Endodermal cell (in vitro differentiated cells): ENCODE results near the gene WDR46. TPM values are rescaled to one million over a fixed set of nuclear protein-coding genes. Genes with fewer than 3 reads are reported as not detected.

Source experiments
- DNase-seq: peaks from one replicate; pipeline ENCODE4 v3.0.0-alpha.2; 2017
- H3K27ac ChIP-seq: 2 replicates; pipeline ENCODE4 v1.5.1; 2013; ENCODE audit warnings: mild to moderate bottlenecking, low read depth, low read length, moderate library complexity
- H3K27me3 ChIP-seq: 2 replicates; pipeline ENCODE4 v1.6.1; 2013; ENCODE audit warnings: mild to moderate bottlenecking, low read length, moderate library complexity; ENCODE audit not compliant: insufficient read depth, control insufficient read depth, poor library complexity, severe bottlenecking
- H3K36me3 ChIP-seq: 2 replicates; pipeline ENCODE4 v1.7.0; 2013; ENCODE audit warnings: mild to moderate bottlenecking, low read length, moderate library complexity; ENCODE audit not compliant: control insufficient read depth, insufficient read depth
- H3K4me1 ChIP-seq: one replicate; pipeline ENCODE4 v1.7.0; 2013; ENCODE audit warnings: low read length; ENCODE audit not compliant: control insufficient read depth, insufficient read depth
- H3K4me3 ChIP-seq: 2 replicates; pipeline ENCODE4 v1.5.1; 2013; ENCODE audit warnings: mild to moderate bottlenecking, low read length, moderate library complexity
- H3K9ac ChIP-seq: 2 replicates; pipeline ENCODE4 v1.6.1; 2013; ENCODE audit warnings: mild to moderate bottlenecking, low read length, moderate library complexity; ENCODE audit not compliant: poor library complexity, severe bottlenecking; ENCODE audit errors: extremely low read depth
- H3K9me3 ChIP-seq: 2 replicates; pipeline ENCODE4 v1.6.1; 2013; ENCODE audit warnings: mild to moderate bottlenecking, low read length, moderate library complexity; ENCODE audit not compliant: control insufficient read depth
- H3K27ac Mint-ChIP-seq: 2 replicates; pipeline ENCODE4 v1.8.0; 2020; ENCODE audit warnings: mixed read lengths
- H3K27me3 Mint-ChIP-seq: 2 replicates; pipeline ENCODE4 v1.8.0; 2021; ENCODE audit warnings: mild to moderate bottlenecking, mixed read lengths; ENCODE audit not compliant: insufficient read depth
- H3K36me3 Mint-ChIP-seq: 2 replicates; pipeline ENCODE4 v1.8.0; 2020; ENCODE audit warnings: low read depth, mixed read lengths
- H3K4me1 Mint-ChIP-seq: 2 replicates; pipeline ENCODE4 v1.8.0; 2020; ENCODE audit warnings: mixed read lengths
- H3K4me3 Mint-ChIP-seq: 2 replicates; pipeline ENCODE4 v1.8.0; 2020; ENCODE audit warnings: mild to moderate bottlenecking, moderate library complexity, mixed read lengths
- H3K9me3 Mint-ChIP-seq: 2 replicates; pipeline ENCODE4 v1.8.0; 2020; ENCODE audit warnings: mild to moderate bottlenecking, mixed read lengths
- CTCF ChIP-seq: fragments of 200-600 bp; sonication (generic); conservative IDR thresholded peaks from 2 replicates; pipeline ENCODE4 v1.5.0; 2021; ENCODE audit warnings: antibody characterized with exemption, mild to moderate bottlenecking
- WGBS, 2 experiments: methylation state at CpG; one replicate each; pipeline versions ENCODE4 v1.1.5 to v1.1.7; 2013; ENCODE audit warnings: missing lambda C conversion rate in 2 of 2, mixed read lengths in 1 of 2; ENCODE audit not compliant: insufficient coverage in 1 of 2, insufficient read length in 1 of 2; 5-methylcytosine and 5-hydroxymethylcytosine counted together
- total RNA-seq, 2 donors: library from RNA; stranded (reverse); fragmentation: NEBNext Ultra II Directional in 1 of 2; extraction: Animal tissue kit (Norgen Biotek cat#: 25700) in 1 of 2; gene quantifications; 2 replicates in 1 of 2; 3 replicates in 1 of 2; pipeline ENCODE4 v1.2.1, GENCODE V29; 2021

The WDR46 gene
- total RNA-seq, 2 donors from 2014 or later = 42.9 to 62.5 TPM

GRCh38 chr6:33317669-33318425 is 28.8 kb upstream of the WDR46 start, which contains the start of gene ZBTB22:
Gene ZBTB22 (minus strand): TSS chr6:33317744. CDS start chr6:33316916, 828 bp downstream.
- Mint-ChIP-seq H3K36me3 (peaks cover 36% of the 10 kb centered on the region), H3K27me3 (peaks cover 11% of the 10 kb centered on the region), H3K4me3 (peak within 1 kb of the TSS; percentile 87), H3K27ac (peak within 1 kb of the TSS; percentile 99), H3K4me1 (peaks cover 40% of the 10 kb centered on the region), H3K9me3 (no peaks in the 10 kb centered on the region)
- TF ChIP-seq CTCF = no peak
- H3K9me3 ChIP-seq = no peaks in the 10 kb centered on the region
- peak within 1 kb of the TSS; percentile 55 for H3K27ac ChIP-seq
- peaks cover 17% of the 10 kb centered on the region for H3K4me1 ChIP-seq
- H3K27me3 ChIP-seq = peaks cover 10% of the 10 kb centered on the region
- H3K4me3 ChIP-seq = peak within 1 kb of the TSS; percentile 89
- peaks cover 30% of the 10 kb centered on the region for H3K36me3 ChIP-seq
- H3K9ac ChIP-seq = peak within 1 kb of the TSS; percentile 31
- peak; percentile 99 for DNase-seq
- 2 to 3% methylated on average over 21 to 44 of the region's 44 CpGs for WGBS, 2 experiments

- Mint-ChIP-seq H3K9me3 (no peaks in the 10 kb centered on the region), H3K36me3 (peaks cover 36% of the 10 kb centered on the region), H3K27me3 (peaks cover 12% of the 10 kb centered on the region), H3K27ac (peak overlapping the region; percentile 74), H3K4me3 (peak overlapping the region; percentile 87), H3K4me1 (peaks cover 43% of the 10 kb centered on the region)
- no peaks in the 10 kb centered on the region for H3K9me3 ChIP-seq
- TF ChIP-seq CTCF = no peak
- no peak for DNase-seq
- H3K4me1 ChIP-seq = peaks cover 17% of the 10 kb centered on the region
- 0 to 1% methylated on average over 1 to 14 of the region's 27 CpGs for WGBS, 2 experiments
- H3K27ac ChIP-seq = no peak overlapping the region
- peak overlapping the region; percentile 43 for H3K4me3 ChIP-seq
- peaks cover 12% of the 10 kb centered on the region for H3K27me3 ChIP-seq
- no peak overlapping the region for H3K9ac ChIP-seq
- peaks cover 30% of the 10 kb centered on the region for H3K36me3 ChIP-seq
Observed at GRCh38 chr6:33317419-33317668, 28.3 kb upstream of the WDR46 start.

DNA sequence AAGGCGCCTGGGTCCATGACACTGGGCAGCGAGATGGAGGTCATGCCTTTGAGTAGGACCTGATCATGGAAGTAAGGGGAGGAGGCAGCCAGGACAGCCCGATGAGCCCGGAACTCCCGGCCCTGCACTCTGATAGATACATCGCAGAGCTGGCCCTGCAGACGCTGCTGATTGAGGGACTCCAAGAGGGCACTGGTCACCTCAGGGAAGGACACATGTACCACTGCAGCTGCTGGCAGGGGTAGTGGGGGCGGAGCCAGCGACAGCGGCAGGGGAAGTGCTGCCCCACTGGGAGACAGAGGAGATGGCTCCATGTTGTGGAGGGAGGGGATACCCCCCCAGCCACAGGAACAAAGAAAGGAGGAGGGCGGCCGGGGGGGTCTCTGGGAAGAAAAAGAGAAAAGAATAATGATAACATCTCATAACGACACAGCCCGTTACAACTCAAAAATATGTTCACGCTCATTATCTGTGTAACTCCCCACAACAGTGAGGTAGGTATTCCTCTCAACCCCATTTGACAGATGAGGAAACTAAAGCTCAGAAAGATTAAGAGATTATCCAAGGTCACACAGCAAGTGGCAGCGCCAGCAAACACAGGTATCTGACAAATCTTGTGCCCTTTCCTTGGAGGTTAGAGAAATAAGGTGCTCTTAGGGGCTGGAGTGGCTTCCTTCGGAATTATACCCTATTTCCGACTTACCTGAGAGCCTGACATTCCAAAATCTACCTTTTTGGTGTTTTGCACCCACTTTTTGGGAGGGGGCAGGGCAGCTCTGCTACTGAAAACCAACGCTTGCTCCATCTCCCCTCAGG is 27.8 kb upstream of the WDR46 start:
- Mint-ChIP-seq H3K4me3 (peak overlapping the region; percentile 87), H3K9me3 (no peaks in the 10 kb centered on the region), H3K27me3 (peaks cover 13% of the 10 kb centered on the region), H3K36me3 (peaks cover 36% of the 10 kb centered on the region), H3K4me1 (peaks cover 43% of the 10 kb centered on the region), H3K27ac (peak overlapping the region; percentile 74)
- H3K27ac ChIP-seq = no peak overlapping the region
- peak; percentile 49 for DNase-seq
- H3K36me3 ChIP-seq = peaks cover 30% of the 10 kb centered on the region
- no peaks in the 10 kb centered on the region for H3K9me3 ChIP-seq
- peaks cover 17% of the 10 kb centered on the region for H3K4me1 ChIP-seq
- peaks cover 17% of the 10 kb centered on the region for H3K27me3 ChIP-seq
- peak overlapping the region; percentile 43 for H3K4me3 ChIP-seq
- H3K9ac ChIP-seq = no peak overlapping the region
- TF ChIP-seq CTCF = no peak
- WGBS, 2 experiments = 76 to 77% methylated on average over 14 to 17 of the region's 19 CpGs
